22Rv1 (cell line): ENCODE measurements around the gene VBP1.

Experiments used
- ZFX ChIP-seq: fragments of 450-650 bp; IDR thresholded peaks from 2 replicates; pipeline ENCODE4 v1.6.1; 2017; ENCODE audit warnings: antibody characterized with exemption, borderline replicate concordance
- TF ChIP-seq, protein P1 (sequence below): fragments of 450-650 bp; IDR thresholded peaks from 2 replicates; pipeline ENCODE4 v1.5.1; 2017; ENCODE audit warnings: mild to moderate bottlenecking

- TF ChIP-seq, protein P1, sequence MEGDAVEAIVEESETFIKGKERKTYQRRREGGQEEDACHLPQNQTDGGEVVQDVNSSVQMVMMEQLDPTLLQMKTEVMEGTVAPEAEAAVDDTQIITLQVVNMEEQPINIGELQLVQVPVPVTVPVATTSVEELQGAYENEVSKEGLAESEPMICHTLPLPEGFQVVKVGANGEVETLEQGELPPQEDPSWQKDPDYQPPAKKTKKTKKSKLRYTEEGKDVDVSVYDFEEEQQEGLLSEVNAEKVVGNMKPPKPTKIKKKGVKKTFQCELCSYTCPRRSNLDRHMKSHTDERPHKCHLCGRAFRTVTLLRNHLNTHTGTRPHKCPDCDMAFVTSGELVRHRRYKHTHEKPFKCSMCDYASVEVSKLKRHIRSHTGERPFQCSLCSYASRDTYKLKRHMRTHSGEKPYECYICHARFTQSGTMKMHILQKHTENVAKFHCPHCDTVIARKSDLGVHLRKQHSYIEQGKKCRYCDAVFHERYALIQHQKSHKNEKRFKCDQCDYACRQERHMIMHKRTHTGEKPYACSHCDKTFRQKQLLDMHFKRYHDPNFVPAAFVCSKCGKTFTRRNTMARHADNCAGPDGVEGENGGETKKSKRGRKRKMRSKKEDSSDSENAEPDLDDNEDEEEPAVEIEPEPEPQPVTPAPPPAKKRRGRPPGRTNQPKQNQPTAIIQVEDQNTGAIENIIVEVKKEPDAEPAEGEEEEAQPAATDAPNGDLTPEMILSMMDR, result no peak
- no peak for TF ChIP-seq ZFX
These were observed 46.9 kb downstream of the VBP1 start for GRCh38 chrX:155262970-155263754.
